ENCODE data around the gene SCG3. TPM values are rescaled to one million over a fixed set of nuclear protein-coding genes. Genes with fewer than 3 reads are reported as not detected.
"Not testable (repeated sequence)": the region's sequence is repeated elsewhere in the genome, so short reads cannot be mapped to it uniquely, and the experiment has no call there.

The SCG3 gene
- total RNA-seq, 2 donors from 2014 or later, result 2.9 to 6.3 TPM

GRCh38 chr15:51647128-51647562 lies 34.2 kb upstream of the SCG3 start:
- ATAC-seq (no peak), DNase-seq (peak in 3 of 4 donors; percentile 21 to 57 (median 33))
- H3K27me3 ChIP-seq, result no peaks in the 10 kb centered on the region
- H3K9me3 ChIP-seq, result no peaks in the 10 kb centered on the region
- H3K4me3 ChIP-seq, result no peak overlapping the region
- H3K4me1 ChIP-seq, result no peaks in the 10 kb centered on the region
- WGBS, 2 donors, result 43 to 53% methylated on average over 3 of the region's 3 CpGs
- intact Hi-C loops (cut with DNase I), result no loop called here
- TF ChIP-seq CTCF (IDR thresholded peaks at IDR 0.05) (no peak), POLR2A (IDR thresholded peaks at IDR 0.05) (no peak)
- no peak overlapping the region for H3K27ac ChIP-seq
- no peaks in the 10 kb centered on the region for H3K36me3 ChIP-seq (replicated peaks in 1 of 2; ENCODE audit: insufficient read depth in 1 of 2, low read depth in 2 of 2)

GRCh38 chr15:51648101-51648500 lies 33.2 kb upstream of the SCG3 start:
- H3K27ac ChIP-seq; intact Hi-C loops (cut with DNase I); ATAC-seq; DNase-seq; H3K9me3 ChIP-seq; H3K36me3 ChIP-seq (replicated peaks in 1 of 2; ENCODE audit: insufficient read depth in 1 of 2, low read depth in 2 of 2); H3K4me1 ChIP-seq; H3K27me3 ChIP-seq; H3K4me3 ChIP-seq: not testable (repeated sequence)
- WGBS, 2 donors, result 83 to 92% methylated on average over 1 of the region's 1 CpG

- H3K4me3 ChIP-seq; H3K27me3 ChIP-seq; H3K27ac ChIP-seq; DNase-seq; H3K4me1 ChIP-seq; H3K36me3 ChIP-seq (replicated peaks in 1 of 2; ENCODE audit: insufficient read depth in 1 of 2, low read depth in 2 of 2); ATAC-seq; H3K9me3 ChIP-seq; intact Hi-C loops (cut with DNase I): not testable (repeated sequence)
- WGBS, 2 donors, result 58 to 70% methylated on average over 4 of the region's 4 CpGs
Observed at GRCh38 chr15:51648643-51649042, 32.7 kb upstream of the SCG3 start.

GRCh38 chr15:51649659-51650521 lies 31.4 kb upstream of the SCG3 start:
- 31 to 35% methylated on average over 4 of the region's 4 CpGs for WGBS, 2 donors
- H3K4me1 ChIP-seq, result no peaks in the 10 kb centered on the region
- no peak overlapping the region for H3K4me3 ChIP-seq
- ATAC-seq (peak; percentile 76), DNase-seq (peak; percentile 34 to 79 (median 45))
- no peaks in the 10 kb centered on the region for H3K27me3 ChIP-seq
- intact Hi-C loops (cut with DNase I), result loop anchor here (5.0 kb wide), 1 partner anchor 122 kb away; no protein-coding TSS in a partner anchor
- TF ChIP-seq POLR2A (IDR thresholded peaks at IDR 0.05), result no peak
- peak; percentile 38 to 93 (median 87) for TF ChIP-seq CTCF (IDR thresholded peaks at IDR 0.05)
- no peaks in the 10 kb centered on the region for H3K36me3 ChIP-seq (replicated peaks in 1 of 2; ENCODE audit: insufficient read depth in 1 of 2, low read depth in 2 of 2)
- H3K27ac ChIP-seq, result no peak overlapping the region
- H3K9me3 ChIP-seq, result no peaks in the 10 kb centered on the region

- ATAC-seq (no peak), DNase-seq (no peak)
- 84 to 85% methylated on average over 5 of the region's 5 CpGs for WGBS, 2 donors
- H3K4me3 ChIP-seq, result no peak overlapping the region
- no peaks in the 10 kb centered on the region for H3K36me3 ChIP-seq (replicated peaks in 1 of 2; ENCODE audit: insufficient read depth in 1 of 2, low read depth in 2 of 2)
- H3K27ac ChIP-seq, result no peak overlapping the region
- TF ChIP-seq CTCF (IDR thresholded peaks at IDR 0.05) (no peak), POLR2A (IDR thresholded peaks at IDR 0.05) (no peak)
- no peaks in the 10 kb centered on the region for H3K4me1 ChIP-seq
- no peaks in the 10 kb centered on the region for H3K9me3 ChIP-seq
- intact Hi-C loops (cut with DNase I), result loop anchor here (5.0 kb wide), 1 partner anchor 120 kb away; no protein-coding TSS in a partner anchor
- no peaks in the 10 kb centered on the region for H3K27me3 ChIP-seq
Observed at GRCh38 chr15:51652084-51652668, 29.1 kb upstream of the SCG3 start.

- H3K36me3 ChIP-seq (replicated peaks in 1 of 2; ENCODE audit: insufficient read depth in 1 of 2, low read depth in 2 of 2); H3K27ac ChIP-seq; ATAC-seq; H3K4me1 ChIP-seq; H3K9me3 ChIP-seq; DNase-seq; intact Hi-C loops (cut with DNase I); H3K4me3 ChIP-seq; H3K27me3 ChIP-seq: not testable (repeated sequence)
- 92 to 94% methylated on average over 22 to 24 of the region's 24 CpGs for WGBS, 2 donors
Observed at GRCh38 chr15:51655401-51656057, 25.8 kb upstream of the SCG3 start.
